GM23248 (cell line): ENCODE results near the gene AKTIP.

Experiments
- EZH2 ChIP-seq: fragments of 200-600 bp; sonication (generic); IDR thresholded peaks from 2 replicates; pipeline ENCODE4 v1.6.1; 2018; ENCODE audit warnings: antibody characterized with exemption, mild to moderate bottlenecking; ENCODE audit not compliant: insufficient read depth, poor library complexity, severe bottlenecking
- EZH2phosphoT487 ChIP-seq: fragments of 200-600 bp; sonication (generic); IDR thresholded peaks from 2 replicates; pipeline ENCODE4 v1.6.1; 2018; ENCODE audit warnings: antibody characterized with exemption, moderate library complexity, mild to moderate bottlenecking, low read depth; ENCODE audit not compliant: insufficient read depth

GRCh38 chr16:53504665-53505064, 1.7 kb upstream of the AKTIP start:
- TF ChIP-seq EZH2 (no peak), EZH2phosphoT487 (no peak)
